Immature natural killer cell (primary cell): ENCODE data around the gene UBALD1. TPM values are rescaled to one million over a fixed set of nuclear protein-coding genes. Genes with fewer than 3 reads are reported as not detected.

ENCODE experiments used
- DNase-seq, 3 donors: peaks; one replicate each; pipeline ENCODE4 v3.0.0; 2022; ENCODE audit warnings: mixed read lengths in 1 of 3
- H3K27ac Mint-ChIP-seq, 6 donors: one replicate each; pipeline ENCODE4 v1.8.0; 2020; ENCODE audit warnings: mixed read lengths in 6 of 6, mild to moderate bottlenecking in 5 of 6, inconsistent platforms in 4 of 6, moderate library complexity in 3 of 6
- H3K27me3 Mint-ChIP-seq, 3 donors: one replicate each; pipeline ENCODE4 v1.8.0; 2020 to 2021; ENCODE audit warnings: low read depth in 3 of 3, mild to moderate bottlenecking in 3 of 3, mixed read lengths in 3 of 3, moderate library complexity in 3 of 3, inconsistent platforms in 1 of 3
- H3K36me3 Mint-ChIP-seq, 3 donors: one replicate each; pipeline ENCODE4 v1.8.0; 2020; ENCODE audit warnings: mixed read lengths in 3 of 3, inconsistent platforms in 2 of 3, mild to moderate bottlenecking in 2 of 3
- H3K4me1 Mint-ChIP-seq, 2 donors: one replicate each; pipeline ENCODE4 v1.8.0; 2020; ENCODE audit warnings: inconsistent platforms in 2 of 2, mild to moderate bottlenecking in 2 of 2, mixed read lengths in 2 of 2, moderate library complexity in 1 of 2
- H3K4me3 Mint-ChIP-seq, 5 donors: one replicate each; pipeline ENCODE4 v1.8.0; 2020; ENCODE audit warnings: mild to moderate bottlenecking in 5 of 5, mixed read lengths in 5 of 5, inconsistent platforms in 3 of 5, moderate library complexity in 3 of 5
- H3K9me3 Mint-ChIP-seq, 6 donors: one replicate each; pipeline ENCODE4 v1.8.0; 2020; ENCODE audit warnings: mild to moderate bottlenecking in 6 of 6, mixed read lengths in 6 of 6, inconsistent platforms in 4 of 6, moderate library complexity in 3 of 6
- polyA plus RNA-seq, 3 donors: library from polyadenylated mRNA; unstranded; fragments of 300-500 nt; fragmentation: Illumina TruSeq; gene quantifications; one replicate each; pipeline ENCODE4 v1.2.3, GENCODE V29; 2021

The UBALD1 gene
- polyA plus RNA-seq, 3 donors from 2014 or later, result 2.3 to 11.8 (median 6.5) TPM

DNA sequence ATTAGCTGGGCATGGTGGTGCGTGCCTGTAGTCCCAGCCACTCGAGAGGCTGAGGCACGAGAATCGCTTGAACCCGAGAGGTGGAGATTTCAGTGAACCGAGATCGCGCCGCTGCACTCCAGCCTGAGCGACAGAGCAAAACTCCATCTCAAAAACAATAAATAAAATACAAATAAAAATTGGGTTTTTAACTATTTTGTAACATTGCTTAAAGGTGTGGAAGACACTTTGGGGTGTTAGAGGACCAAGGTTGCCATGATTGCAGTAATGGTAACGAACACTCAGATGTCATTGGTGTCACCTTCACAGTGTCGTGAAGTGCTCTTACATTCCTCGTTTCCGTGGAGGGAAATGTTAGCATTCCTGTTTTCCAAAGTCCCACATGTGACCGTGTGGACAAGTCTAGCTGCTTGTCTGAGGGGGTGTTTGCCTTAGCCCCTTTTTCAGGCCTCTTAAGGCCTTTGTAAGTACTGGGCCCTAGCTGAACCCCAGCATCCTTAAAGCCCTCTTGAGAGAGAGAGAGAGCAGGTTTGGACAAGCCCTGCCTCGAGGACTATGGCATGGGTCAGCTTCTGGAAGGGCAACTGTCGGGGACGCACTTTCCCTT, 49.9 kb downstream of the UBALD1 start:
- Mint-ChIP-seq H3K4me1 (no peaks in the 10 kb centered on the region), H3K4me3 (no peak overlapping the region), H3K36me3 (no peaks in the 10 kb centered on the region), H3K9me3 (no peaks in the 10 kb centered on the region), H3K27ac (no peak overlapping the region), H3K27me3 (peaks cover 2 to 4% (median 2%) of the 10 kb centered on the region in 3 donors)
- DNase-seq, result no peak

DNA sequence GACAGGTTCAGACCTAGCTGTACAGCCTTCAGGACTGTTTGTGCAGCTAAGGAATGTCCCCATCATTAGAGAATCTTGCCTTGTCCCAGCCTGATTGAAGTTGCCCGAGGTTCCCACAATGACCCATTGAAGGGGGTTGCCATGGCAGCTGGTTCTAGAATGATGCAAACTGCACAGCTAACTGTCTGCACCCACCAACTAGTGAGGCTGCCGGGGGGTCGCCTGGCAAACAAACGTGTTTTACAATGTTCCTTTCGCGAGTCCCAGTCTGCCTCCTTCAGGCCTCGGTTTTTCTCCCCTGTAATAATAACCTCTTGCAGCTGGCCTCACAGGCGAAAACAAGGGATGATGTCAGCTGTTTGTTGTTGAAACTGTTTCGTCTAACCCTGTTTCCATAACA, 53.1 kb downstream of the UBALD1 start:
- Mint-ChIP-seq H3K4me3 (no peak overlapping the region), H3K36me3 (peaks cover 0 to 3% (median 0%) of the 10 kb centered on the region in 3 donors), H3K27ac (no peak overlapping the region), H3K9me3 (no peaks in the 10 kb centered on the region), H3K27me3 (peaks cover 0 to 5% (median 2%) of the 10 kb centered on the region in 3 donors), H3K4me1 (no peaks in the 10 kb centered on the region)
- DNase-seq, result no peak

Other genes starting within 250 kb of the UBALD1 start
- gene VASN, start 243.0 kb downstream of the UBALD1 start, polyA plus RNA-seq, result under 1 TPM in 2 of 3 donors, not detected in 1; 0.07 to 0.20 TPM
- 100 to 1,000 TPM in 1 of 3 donors, 10 to 100 TPM in 2; 37.6 to 112 (median 37.8) TPM for gene CORO7, start 198.3 kb downstream of the UBALD1 start, polyA plus RNA-seq
- gene DNAJA3, start 189.0 kb downstream of the UBALD1 start, polyA plus RNA-seq, result 10 to 100 TPM; 32.7 to 42.4 (median 38.7) TPM
- 10 to 100 TPM; 46.1 to 65.3 (median 60.7) TPM for gene NMRAL1, start 140.3 kb downstream of the UBALD1 start, polyA plus RNA-seq
- 100 to 1,000 TPM; 130 to 225 (median 196) TPM for gene HMOX2, start 138.5 kb downstream of the UBALD1 start, polyA plus RNA-seq
- gene CDIP1, start 76.1 kb downstream of the UBALD1 start, polyA plus RNA-seq, result 10 to 100 TPM; 26.9 to 51.9 (median 47.8) TPM
- gene C16orf96, start 58.5 kb downstream of the UBALD1 start, polyA plus RNA-seq, result not detected
- 10 to 100 TPM in 1 of 3 donors, 1 to 10 TPM in 2; 2.3 to 13.2 (median 3.5) TPM for gene MGRN1, start 9.9 kb upstream of the UBALD1 start, polyA plus RNA-seq
- 100 to 1,000 TPM in 1 of 3 donors, 10 to 100 TPM in 2; 86.5 to 125 (median 99.6) TPM for gene NUDT16L1, start 78.7 kb upstream of the UBALD1 start, polyA plus RNA-seq
- 1 to 10 TPM; 1.4 to 6.4 (median 2.6) TPM for gene ANKS3, start 119.4 kb upstream of the UBALD1 start, polyA plus RNA-seq
- under 1 TPM in 2 of 3 donors, not detected in 1; 0.15 to 0.22 TPM for gene DNAAF8, start 119.6 kb upstream of the UBALD1 start, polyA plus RNA-seq
- gene ZNF500, start 152.3 kb upstream of the UBALD1 start, polyA plus RNA-seq, result 10 to 100 TPM in 1 of 3 donors, 1 to 10 TPM in 2; 4.4 to 13.1 (median 8.9) TPM
- not detected for gene SEPTIN12, start 173.5 kb upstream of the UBALD1 start, polyA plus RNA-seq
- not detected for gene SMIM22, start 180.5 kb upstream of the UBALD1 start, polyA plus RNA-seq
- gene ROGDI, start 187.7 kb upstream of the UBALD1 start, polyA plus RNA-seq, result 1 to 10 TPM; 4.8 to 9.3 (median 5.4) TPM
- 10 to 100 TPM; 26.0 to 50.2 (median 27.9) TPM for gene GLYR1, start 232.4 kb upstream of the UBALD1 start, polyA plus RNA-seq
- gene UBN1, start 232.6 kb upstream of the UBALD1 start, polyA plus RNA-seq, result 10 to 100 TPM in 2 of 3 donors, 1 to 10 TPM in 1; 2.8 to 30.7 (median 13.9) TPM